ENCODE measurements around the gene ATP1B3.

Gene ATP1B3

GRCh38 chr3:141894524-141895176 is 18.2 kb downstream of the ATP1B3 start:
- TF ChIP-seq CTCF (IDR thresholded peaks at IDR 0.05; ENCODE audit: extremely low read depth, missing control alignments): no peak

GRCh38 chr3:141895731-141896130 is 19.3 kb downstream of the ATP1B3 start:
- no peak for DNase-seq (ENCODE audit: low spot score)
- TF ChIP-seq CTCF (IDR thresholded peaks at IDR 0.05; ENCODE audit: extremely low read depth, missing control alignments): no peak

More at GRCh38 chr3:141894524-141895176, 18.2 kb downstream of the ATP1B3 start:
- no peak for DNase-seq (ENCODE audit: low spot score)

- no peak for TF ChIP-seq CTCF (IDR thresholded peaks at IDR 0.05; ENCODE audit: extremely low read depth, missing control alignments)
- DNase-seq (ENCODE audit: low spot score): no peak
These were observed 22.5 kb downstream of the ATP1B3 start for GRCh38 chr3:141898908-141899307.

GRCh38 chr3:141900343-141900742 is 23.9 kb downstream of the ATP1B3 start:
- no peak for TF ChIP-seq CTCF (IDR thresholded peaks at IDR 0.05; ENCODE audit: extremely low read depth, missing control alignments)
- no peak for DNase-seq (ENCODE audit: low spot score)

- no peak for TF ChIP-seq CTCF (IDR thresholded peaks at IDR 0.05; ENCODE audit: extremely low read depth, missing control alignments)
- no peak for DNase-seq (ENCODE audit: low spot score)
These were observed 25.5 kb downstream of the ATP1B3 start for GRCh38 chr3:141901914-141902313.

- DNase-seq (ENCODE audit: low spot score): no peak
- no peak for TF ChIP-seq CTCF (IDR thresholded peaks at IDR 0.05; ENCODE audit: extremely low read depth, missing control alignments)
These were observed 27.8 kb downstream of the ATP1B3 start for GRCh38 chr3:141904203-141904602.

- no peak for DNase-seq (ENCODE audit: low spot score)
- no peak for TF ChIP-seq CTCF (IDR thresholded peaks at IDR 0.05; ENCODE audit: extremely low read depth, missing control alignments)
These were observed 28.7 kb downstream of the ATP1B3 start for GRCh38 chr3:141905129-141905528.

All from GM20000 (cell line).